Small intestine (tissue), 7 donors: ENCODE data around the gene CYBC1. TPM values are rescaled to one million over a fixed set of nuclear protein-coding genes. Genes with fewer than 3 reads are reported as not detected.
"Not testable (repeated sequence)": the region's sequence is repeated elsewhere in the genome, so short reads cannot be mapped to it uniquely, and the experiment has no call there.

ENCODE experiments used
- DNase-seq, 2 donors: peaks; one replicate each; pipeline versions ENCODE4 v3.0.0 to v3.0.0-alpha.2; 2013
- FAIRE-seq: peaks from 2 replicates; lab custom pipeline; 2012; peaks lifted over from hg19 to GRCh38; lab: Jason Lieb, UNC
- H3K27ac ChIP-seq, 3 donors: one replicate each; pipeline ENCODE4 v1.5.1; 2013; ENCODE audit warnings: low read length in 2 of 3, mild to moderate bottlenecking in 2 of 3, control low read depth in 1 of 3, inconsistent platforms in 1 of 3, low read depth in 1 of 3, moderate library complexity in 1 of 3
- H3K27me3 ChIP-seq, 3 donors: one replicate each; pipeline ENCODE4 v1.6.1; 2013; ENCODE audit warnings: low read length in 3 of 3, inconsistent platforms in 1 of 3; ENCODE audit not compliant: control insufficient read depth in 3 of 3, insufficient read depth in 3 of 3
- H3K36me3 ChIP-seq, 3 donors: one replicate each; pipeline ENCODE4 v1.6.1; 2013; ENCODE audit warnings: low read length in 3 of 3, inconsistent platforms in 1 of 3, low read depth in 1 of 3, mild to moderate bottlenecking in 1 of 3, moderate library complexity in 1 of 3; ENCODE audit not compliant: control insufficient read depth in 3 of 3, insufficient read depth in 2 of 3
- H3K4me1 ChIP-seq, 3 donors: one replicate each; pipeline ENCODE4 v1.6.1; 2013; ENCODE audit warnings: low read length in 2 of 3, inconsistent platforms in 1 of 3, low read depth in 1 of 3, mild to moderate bottlenecking in 1 of 3, moderate library complexity in 1 of 3; ENCODE audit not compliant: control insufficient read depth in 3 of 3, insufficient read depth in 2 of 3
- H3K4me3 ChIP-seq, 3 donors: one replicate each; pipeline ENCODE4 v1.5.1; 2013; ENCODE audit warnings: low read length in 3 of 3, control low read depth in 1 of 3, inconsistent platforms in 1 of 3, low read depth in 1 of 3, mild to moderate bottlenecking in 1 of 3, moderate library complexity in 1 of 3
- H3K9me3 ChIP-seq, 2 donors: one replicate each; pipeline ENCODE4 v1.6.1; 2013; ENCODE audit warnings: low read depth in 1 of 2, low read length in 1 of 2; ENCODE audit not compliant: control insufficient read depth in 2 of 2, insufficient read depth in 1 of 2
- WGBS, 3 donors: extraction: QIAGEN DNeasy Blood & Tissue Kit; methylation state at CpG; one replicate each; pipeline ENCODE4 v1.1.7; 2013; 5-methylcytosine and 5-hydroxymethylcytosine counted together
- polyA plus RNA-seq, 4 donors: library from polyadenylated mRNA; stranded (reverse) in 3 of 4; unstranded in 1 of 4; fragments of 200-250 nt in 3 of 4; fragments of 120-200 nt in 1 of 4; gene quantifications; one replicate each; pipeline versions ENCODE4 v1.2.1 to v1.2.3, GENCODE V29; 2013
- donor health status: healthy with polysubstance abuse.
- donor health status: control.
- donor health status: control.
- donor health status: Bipolar disorder and iron deficiency.
- donor health status: healthy.

CYBC1 gene
- polyA plus RNA-seq, 4 donors, result 37.6 to 57.8 (median 41.2) TPM

DNA sequence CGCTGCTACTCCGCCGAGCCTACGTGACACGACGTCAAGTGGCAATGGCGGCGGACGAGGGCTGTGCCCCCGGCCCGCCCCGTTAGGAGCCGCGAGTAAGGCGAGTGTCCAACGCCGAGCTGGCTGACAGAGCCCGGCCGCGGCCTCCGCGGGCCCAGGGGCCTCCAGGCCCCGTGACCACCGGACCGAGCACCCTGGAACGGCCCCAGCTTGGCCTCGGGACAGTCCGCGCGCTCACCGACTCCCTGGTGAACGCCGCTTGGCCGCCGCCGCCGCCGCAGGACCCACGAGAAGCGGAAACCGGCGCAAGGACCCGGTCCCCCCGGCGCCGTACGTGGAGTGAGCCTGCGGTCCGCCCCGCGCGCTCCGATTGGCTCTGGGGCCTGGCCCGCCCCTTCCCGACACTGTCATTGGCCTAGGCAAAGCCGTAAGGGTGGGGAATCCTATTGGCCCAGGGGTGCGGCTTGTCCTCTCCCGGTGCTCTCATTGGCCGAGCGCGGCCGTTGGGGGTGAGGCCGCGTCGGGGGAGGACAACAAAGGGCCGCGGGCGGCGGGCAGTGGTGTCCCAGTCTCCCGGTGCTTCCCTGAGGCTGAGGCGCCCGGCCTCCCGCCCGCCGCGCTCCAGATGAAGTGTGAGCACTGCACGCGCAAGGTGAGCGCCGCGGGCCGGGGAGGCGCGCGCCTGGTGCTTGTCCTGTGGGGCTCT, 7.8 kb upstream of the CYBC1 start, which contains the start of gene NARF:
Gene NARF, plus strand, starts transcription at position 563 of the 706 bp plus-strand sequence. Its CDS starts 63 bp downstream, at position 626.
- H3K36me3 ChIP-seq, result peaks cover 3 to 34% (median 8%) of the 10 kb centered on the region in 3 donors
- peaks cover 3 to 25% (median 5%) of the 10 kb centered on the region in 3 donors for H3K4me1 ChIP-seq
- H3K4me3 ChIP-seq, result peak within 1 kb of the TSS; percentile 72 to 78 (median 77)
- H3K27ac ChIP-seq, result peak within 1 kb of the TSS; percentile 94 to 99 (median 99)
- no peak for FAIRE-seq
- WGBS, 3 donors, result 0 to 1% (median 0%) methylated on average over 42 to 85 of the region's 85 CpGs
- H3K27me3 ChIP-seq, result no peaks in the 10 kb centered on the region
- H3K9me3 ChIP-seq, result peaks cover 0 to 11% of the 10 kb centered on the region in 2 donors
- DNase-seq, result peak; percentile 98 to 99

DNA sequence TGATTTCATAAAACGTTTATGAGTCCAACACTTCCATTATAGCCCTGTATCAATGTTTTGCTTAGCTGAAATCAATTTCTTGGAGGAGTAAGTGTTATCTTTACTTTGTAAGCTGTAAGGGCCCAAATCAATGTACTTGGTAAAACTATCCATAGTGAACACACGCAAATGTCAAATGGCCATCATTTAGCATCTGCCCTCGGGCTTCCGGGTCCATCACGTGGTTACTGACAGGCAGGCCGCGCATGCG, 7.3 kb upstream of the CYBC1 start:
- Histone ChIP-seq H3K36me3 (peaks cover 3 to 30% (median 5%) of the 10 kb centered on the region in 3 donors), H3K27me3 (no peaks in the 10 kb centered on the region), H3K4me1 (peaks cover 3 to 25% (median 5%) of the 10 kb centered on the region in 3 donors), H3K4me3 (peak overlapping the region; percentile 20 to 78 (median 77)), H3K27ac (peak overlapping the region; percentile 94 to 99 (median 99)), H3K9me3 (peaks cover 0 to 12% of the 10 kb centered on the region in 2 donors)
- 0 to 1% (median 1%) methylated on average over 8 of the region's 8 CpGs for WGBS, 3 donors
- FAIRE-seq (no peak), DNase-seq (peak in 1 of 2 donors; percentile 94)

DNA sequence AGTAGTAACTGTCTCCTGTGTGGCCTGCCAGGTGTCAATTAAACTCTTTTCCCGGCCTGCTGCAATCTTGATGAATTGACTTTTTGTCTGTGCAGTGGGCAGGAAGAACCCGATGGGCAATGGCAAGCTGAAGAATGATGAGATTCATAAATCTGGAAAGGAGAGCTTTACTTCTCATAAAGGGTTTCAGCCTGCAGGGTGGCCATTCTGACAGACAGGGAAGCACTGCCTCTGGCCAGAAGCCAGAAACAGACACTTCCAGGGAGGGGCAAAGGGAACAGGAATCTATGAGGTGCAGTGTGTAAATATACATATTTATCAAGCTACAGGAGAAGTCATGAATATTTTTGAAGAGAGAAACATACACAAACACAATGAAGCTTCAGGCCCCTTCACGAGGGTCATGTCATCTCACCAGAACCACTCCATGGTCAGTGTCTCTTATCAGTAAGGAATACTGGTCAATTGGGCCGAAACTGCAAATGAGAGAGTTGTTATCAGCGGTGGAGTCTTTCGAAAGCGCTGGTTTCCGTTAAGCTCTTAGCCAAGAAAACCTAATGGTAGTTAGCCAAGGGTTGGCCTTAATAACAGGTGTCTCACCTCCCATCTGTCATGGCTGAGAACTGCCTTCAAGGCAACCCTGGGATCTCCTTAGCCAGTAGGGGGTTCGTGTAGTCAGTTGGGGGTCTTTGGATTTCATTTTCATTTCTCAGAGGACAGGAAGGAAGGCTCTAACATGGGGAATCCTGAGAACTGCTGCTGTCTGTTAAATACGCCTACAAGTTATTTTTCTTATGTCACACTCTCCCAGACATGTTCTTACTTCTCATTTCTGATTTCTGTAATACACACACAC, 6.7 kb upstream of the CYBC1 start:
- peak in 1 of 2 donors; percentile 55 for DNase-seq
- Histone ChIP-seq H3K27ac (peak overlapping the region; percentile 94 to 99 (median 99)), H3K36me3 (peaks cover 0 to 25% (median 3%) of the 10 kb centered on the region in 3 donors), H3K4me1 (peaks cover 3 to 22% (median 5%) of the 10 kb centered on the region in 3 donors), H3K9me3 (peaks cover 0 to 14% of the 10 kb centered on the region in 2 donors), H3K4me3 (peak overlapping the region in 1 of 3 donors; percentile 78), H3K27me3 (no peaks in the 10 kb centered on the region)
- FAIRE-seq, result no peak
- 39 to 60% (median 52%) methylated on average over 10 of the region's 10 CpGs for WGBS, 3 donors

DNA sequence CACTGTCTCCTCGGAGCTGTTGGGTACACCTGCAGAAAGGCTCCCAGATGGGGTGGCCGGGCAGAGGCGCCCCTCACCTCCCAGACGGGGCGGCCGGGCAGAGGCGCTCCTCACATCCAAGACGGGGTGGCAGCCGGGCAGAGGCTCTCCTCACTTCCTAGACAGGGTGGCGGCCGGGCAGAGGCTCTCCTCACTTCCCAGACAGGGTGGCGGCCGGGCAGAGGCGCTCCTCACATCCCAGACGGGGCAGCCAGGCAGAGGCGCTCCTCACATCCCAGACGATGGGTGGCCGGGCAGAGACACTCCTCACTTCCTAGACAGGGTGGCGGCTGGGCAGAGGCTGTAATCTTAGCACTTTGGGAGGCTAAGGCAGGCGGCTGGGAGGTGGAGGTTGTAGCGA, 3.2 kb upstream of the CYBC1 start:
- not testable (repeated sequence) for H3K36me3 ChIP-seq, H3K27me3 ChIP-seq, FAIRE-seq, H3K27ac ChIP-seq, DNase-seq, H3K4me3 ChIP-seq
- 94 to 96% (median 95%) methylated on average over 16 to 21 of the region's 21 CpGs for WGBS, 3 donors
- peaks cover 3 to 18% (median 5%) of the 10 kb centered on the region in 3 donors for H3K4me1 ChIP-seq
- peaks cover 0 to 22% of the 10 kb centered on the region in 2 donors for H3K9me3 ChIP-seq

DNA sequence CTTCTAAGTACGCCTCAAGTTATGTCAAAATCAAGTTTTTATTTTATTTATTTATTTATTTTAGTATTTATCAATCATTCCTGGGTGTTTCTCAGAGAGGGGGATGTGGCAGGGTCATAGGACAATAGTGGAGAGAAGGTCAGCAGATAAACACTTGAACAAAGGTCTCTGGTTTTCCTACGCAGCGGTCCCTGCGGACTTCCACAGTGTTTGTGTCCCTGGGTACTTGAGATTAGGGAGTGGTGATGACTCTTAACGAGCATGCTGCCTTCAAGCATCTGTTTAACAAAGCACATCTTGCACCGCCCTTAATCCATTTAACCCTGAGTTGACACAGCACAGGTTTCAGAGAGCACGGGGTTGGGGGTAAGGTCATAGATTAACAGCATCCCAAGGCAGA, 2.6 kb upstream of the CYBC1 start:
- not testable (repeated sequence) for DNase-seq, H3K27ac ChIP-seq, H3K36me3 ChIP-seq, FAIRE-seq, H3K4me3 ChIP-seq, H3K27me3 ChIP-seq
- H3K4me1 ChIP-seq, result peaks cover 3 to 18% (median 5%) of the 10 kb centered on the region in 3 donors
- 76 to 87% (median 79%) methylated on average over 7 of the region's 7 CpGs for WGBS, 3 donors
- peaks cover 0 to 22% of the 10 kb centered on the region in 2 donors for H3K9me3 ChIP-seq

DNA sequence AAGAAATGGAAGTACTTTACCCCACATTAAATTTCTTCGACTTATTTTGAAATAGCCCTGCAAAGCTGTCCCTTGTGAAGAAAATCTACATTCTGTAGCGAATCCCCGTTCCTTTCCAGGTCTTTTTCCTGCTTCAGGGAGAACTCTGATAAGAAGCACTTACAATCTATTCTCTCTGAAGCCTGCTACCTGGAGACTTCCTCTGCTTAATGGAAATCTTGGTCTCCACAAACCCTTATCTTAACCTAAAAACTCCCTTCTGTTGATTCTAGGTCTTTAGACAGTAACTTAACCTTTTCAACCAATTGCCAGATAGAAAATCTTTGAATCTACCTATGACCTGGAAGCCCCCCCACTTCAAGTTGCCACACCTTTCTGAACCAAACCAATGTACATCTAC, 1.6 kb upstream of the CYBC1 start:
- H3K4me3 ChIP-seq, result no peak overlapping the region
- H3K27ac ChIP-seq, result no peak overlapping the region
- H3K27me3 ChIP-seq, result no peaks in the 10 kb centered on the region
- H3K9me3 ChIP-seq, result peaks cover 0 to 22% of the 10 kb centered on the region in 2 donors
- DNase-seq (no peak), FAIRE-seq (no peak)
- peaks cover 0 to 12% (median 0%) of the 10 kb centered on the region in 3 donors for H3K36me3 ChIP-seq
- peaks cover 0 to 10% (median 0%) of the 10 kb centered on the region in 3 donors for H3K4me1 ChIP-seq
- WGBS, 3 donors, result 95 to 99% (median 97%) methylated on average over 3 of the region's 3 CpGs

DNA sequence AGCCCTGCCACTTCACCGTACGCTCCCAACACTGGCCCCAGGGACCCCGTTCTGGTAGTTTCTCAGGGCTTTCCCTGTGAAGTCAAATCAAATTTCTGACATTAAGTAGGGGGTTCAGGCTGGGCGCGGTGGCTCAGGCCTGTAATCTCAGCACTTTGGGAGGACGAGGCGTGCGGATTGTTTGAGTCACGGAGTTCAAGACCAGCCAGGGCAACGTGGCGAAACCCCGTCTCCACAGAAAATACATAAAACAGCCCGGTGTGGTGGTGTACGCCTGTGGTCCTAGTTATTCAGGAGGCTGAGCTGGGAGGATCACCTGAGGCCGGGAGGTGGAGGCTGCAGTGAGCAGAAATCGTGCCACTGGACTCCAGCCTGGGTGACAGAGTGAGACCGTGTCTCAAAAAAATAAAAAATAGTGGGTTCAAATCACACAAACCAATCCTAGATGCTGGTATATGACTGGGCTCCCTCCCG, 632 bp downstream of the CYBC1 start:
- WGBS, 3 donors, result 43 to 60% (median 46%) methylated on average over 18 of the region's 18 CpGs
- DNase-seq (no peak), FAIRE-seq (no peak)
- Histone ChIP-seq H3K9me3 (peaks cover 0 to 22% of the 10 kb centered on the region in 2 donors), H3K36me3 (peaks cover 0 to 29% (median 0%) of the 10 kb centered on the region in 3 donors), H3K4me3 (peak overlapping the region; percentile 75 to 100 (median 84)), H3K27ac (peak overlapping the region; percentile 52 to 93 (median 60)), H3K27me3 (no peaks in the 10 kb centered on the region), H3K4me1 (peaks cover 0 to 8% (median 3%) of the 10 kb centered on the region in 3 donors)
